B cell (primary cell): ENCODE measurements around the gene CASTOR2.

Experiments
- EZH2 ChIP-seq: IDR thresholded peaks from 2 replicates; pipeline ENCODE4 v1.6.1; 2012; ENCODE audit warnings: borderline replicate concordance, low read depth, mild to moderate bottlenecking, moderate library complexity, low read length; ENCODE audit not compliant: insufficient read depth, poor library complexity, severe bottlenecking
- TF ChIP-seq, protein P1 (sequence below): fragments of 200-600 bp; IDR thresholded peaks from one replicate; pipeline ENCODE4 v1.8.0; 2022; ENCODE audit warnings: antibody characterized with exemption, mild to moderate bottlenecking

DNA sequence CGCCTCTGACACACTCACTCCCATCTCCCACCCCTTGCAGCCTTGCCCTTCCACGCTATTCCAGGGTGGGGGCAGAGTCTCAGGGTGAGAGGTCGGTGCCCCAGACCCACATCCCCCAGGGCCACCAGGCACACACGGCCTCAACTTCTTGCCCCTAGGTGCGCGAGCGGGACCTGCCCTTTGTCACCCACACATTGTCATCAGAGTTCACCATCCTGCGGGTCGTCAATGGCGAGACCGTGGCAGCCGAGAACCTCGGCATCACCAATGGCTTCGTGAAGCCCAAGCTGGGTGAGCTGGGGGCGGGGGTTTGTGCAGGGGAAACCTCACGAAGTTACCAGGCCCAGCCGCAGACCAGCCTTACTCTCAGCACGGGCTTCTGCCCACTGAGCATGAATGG is 53.3 kb downstream of the CASTOR2 start:
- TF ChIP-seq, protein P1, sequence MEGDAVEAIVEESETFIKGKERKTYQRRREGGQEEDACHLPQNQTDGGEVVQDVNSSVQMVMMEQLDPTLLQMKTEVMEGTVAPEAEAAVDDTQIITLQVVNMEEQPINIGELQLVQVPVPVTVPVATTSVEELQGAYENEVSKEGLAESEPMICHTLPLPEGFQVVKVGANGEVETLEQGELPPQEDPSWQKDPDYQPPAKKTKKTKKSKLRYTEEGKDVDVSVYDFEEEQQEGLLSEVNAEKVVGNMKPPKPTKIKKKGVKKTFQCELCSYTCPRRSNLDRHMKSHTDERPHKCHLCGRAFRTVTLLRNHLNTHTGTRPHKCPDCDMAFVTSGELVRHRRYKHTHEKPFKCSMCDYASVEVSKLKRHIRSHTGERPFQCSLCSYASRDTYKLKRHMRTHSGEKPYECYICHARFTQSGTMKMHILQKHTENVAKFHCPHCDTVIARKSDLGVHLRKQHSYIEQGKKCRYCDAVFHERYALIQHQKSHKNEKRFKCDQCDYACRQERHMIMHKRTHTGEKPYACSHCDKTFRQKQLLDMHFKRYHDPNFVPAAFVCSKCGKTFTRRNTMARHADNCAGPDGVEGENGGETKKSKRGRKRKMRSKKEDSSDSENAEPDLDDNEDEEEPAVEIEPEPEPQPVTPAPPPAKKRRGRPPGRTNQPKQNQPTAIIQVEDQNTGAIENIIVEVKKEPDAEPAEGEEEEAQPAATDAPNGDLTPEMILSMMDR: no peak
- TF ChIP-seq EZH2: no peak
